HEK293 (cell line): ENCODE measurements around the gene STK32C.

Experiments used
- CTCF ChIA-PET: fragments of 350-600 bp; formaldehyde crosslinking; extraction: SDS; loops from one replicate; lab custom pipeline; 2021; ENCODE audit warnings: antibody characterized with exemption; lab: Yijun Ruan, JAX
- POLR2A ChIA-PET: fragments of 300-600 bp; formaldehyde crosslinking; extraction: SDS; loops from one replicate; lab custom pipeline; 2020; ENCODE audit warnings: antibody characterized with exemption, inconsistent platforms; lab: Yijun Ruan, JAX
- H3K27ac ChIP-seq: fragments of 200-500 bp; sonication (Bioruptor generic); 2 replicates; pipeline ENCODE4 v1.5.1; 2014; ENCODE audit warnings: low read depth, low read length, control low read depth, inconsistent platforms; ENCODE audit errors: extremely low read depth
- H3K36me3 ChIP-seq, 2 experiments: fragments of 200-500 bp in 1 of 2; sonication (Bioruptor generic) in 1 of 2; 1 replicate in 1 of 2; 2 replicates in 1 of 2; pipeline ENCODE4 v1.5.1; 2014 to 2017; ENCODE audit warnings: inconsistent platforms in 2 of 2, low read length in 2 of 2; ENCODE audit not compliant: control insufficient read depth in 2 of 2, insufficient read depth in 1 of 2
- H3K4me1 ChIP-seq: fragments of 200-500 bp; sonication (Bioruptor generic); 2 replicates; pipeline ENCODE4 v1.5.1; 2014; ENCODE audit warnings: mild to moderate bottlenecking, low read length, inconsistent platforms; ENCODE audit not compliant: control insufficient read depth, insufficient read depth
- H3K4me3 ChIP-seq: 2 replicates; pipeline ENCODE4 v1.5.1; 2011; ENCODE audit warnings: low read depth, mild to moderate bottlenecking, control low read depth, low read length, moderate library complexity
- H3K9me3 ChIP-seq: fragments of 200-500 bp; sonication (Bioruptor generic); 2 replicates; pipeline ENCODE4 v1.5.1; 2014; ENCODE audit warnings: low read depth, low read length, inconsistent platforms; ENCODE audit not compliant: control insufficient read depth, insufficient read depth
- GLI4 ChIP-seq: fragments of 450-650 bp; formaldehyde crosslinking; IDR thresholded peaks from 2 replicates; pipeline ENCODE4 v1.5.1; 2016; ENCODE audit warnings: missing biosample characterization, missing genetic modification characterization
- KLF1 ChIP-seq: fragments of 450-650 bp; formaldehyde crosslinking; IDR thresholded peaks from 2 replicates; pipeline ENCODE4 v1.5.1; 2016; ENCODE audit warnings: missing biosample characterization, missing genetic modification characterization
- REPIN1 ChIP-seq: fragments of 450-650 bp; formaldehyde crosslinking; IDR thresholded peaks from 2 replicates; pipeline ENCODE4 v1.5.1; 2017; ENCODE audit warnings: missing biosample characterization, missing genetic modification characterization, low read depth
- SALL2 ChIP-seq: fragments of 450-650 bp; formaldehyde crosslinking; IDR thresholded peaks from 2 replicates; pipeline ENCODE4 v1.5.0; 2017; ENCODE audit warnings: missing biosample characterization, mild to moderate bottlenecking, missing genetic modification characterization, borderline replicate concordance
- ZNF114 ChIP-seq: fragments of 450-650 bp; formaldehyde crosslinking; IDR thresholded peaks from 2 replicates; pipeline ENCODE4 v1.5.0; 2017; ENCODE audit warnings: missing biosample characterization, missing genetic modification characterization
- ZNF175 ChIP-seq: fragments of 450-650 bp; formaldehyde crosslinking; IDR thresholded peaks from 2 replicates; pipeline ENCODE4 v1.5.1; 2016; ENCODE audit warnings: missing biosample characterization, missing genetic modification characterization
- ZNF19 ChIP-seq: fragments of 450-650 bp; formaldehyde crosslinking; IDR thresholded peaks from 2 replicates; pipeline ENCODE4; 2016; ENCODE audit warnings: missing biosample characterization, missing genetic modification characterization, low read depth
- ZNF223 ChIP-seq: fragments of 450-650 bp; formaldehyde crosslinking; IDR thresholded peaks from 2 replicates; pipeline ENCODE4 v1.5.1; 2016; ENCODE audit warnings: missing biosample characterization, missing genetic modification characterization
- ZNF23 ChIP-seq: fragments of 450-650 bp; formaldehyde crosslinking; IDR thresholded peaks from 2 replicates; pipeline ENCODE4 v1.5.1; 2016; ENCODE audit warnings: missing biosample characterization, missing genetic modification characterization, borderline replicate concordance
- ZNF292 ChIP-seq: fragments of 450-650 bp; formaldehyde crosslinking; IDR thresholded peaks from 2 replicates; pipeline ENCODE4 v1.5.1; 2016; ENCODE audit warnings: low read depth, missing biosample characterization, missing genetic modification characterization, borderline replicate concordance
- ZNF324 ChIP-seq: fragments of 450-650 bp; formaldehyde crosslinking; IDR thresholded peaks from 2 replicates; pipeline ENCODE4 v1.5.1; 2016; ENCODE audit warnings: missing biosample characterization, missing genetic modification characterization
- ZNF335 ChIP-seq: fragments of 450-650 bp; formaldehyde crosslinking; conservative IDR thresholded peaks from 2 replicates; pipeline ENCODE4 v1.5.1; 2016; ENCODE audit warnings: missing biosample characterization, missing genetic modification characterization
- ZNF341 ChIP-seq: fragments of 450-650 bp; formaldehyde crosslinking; IDR thresholded peaks from 2 replicates; pipeline ENCODE4; 2016; ENCODE audit warnings: low read depth, missing biosample characterization, missing genetic modification characterization
- ZNF404 ChIP-seq: fragments of 450-650 bp; formaldehyde crosslinking; IDR thresholded peaks from 2 replicates; pipeline ENCODE4 v1.5.1; 2017; ENCODE audit warnings: missing biosample characterization, missing genetic modification characterization
- ZNF510 ChIP-seq: fragments of 450-650 bp; formaldehyde crosslinking; IDR thresholded peaks from 2 replicates; pipeline ENCODE4 v1.5.1; 2018; ENCODE audit warnings: mild to moderate bottlenecking, missing genetic modification characterization, missing biosample characterization; ENCODE audit not compliant: insufficient replicate concordance
- ZNF544 ChIP-seq: fragments of 450-650 bp; formaldehyde crosslinking; IDR thresholded peaks from 2 replicates; pipeline ENCODE4 v1.5.0; 2017; ENCODE audit warnings: missing biosample characterization, missing genetic modification characterization
- ZNF623 ChIP-seq: fragments of 450-650 bp; formaldehyde crosslinking; IDR thresholded peaks from 2 replicates; pipeline ENCODE4 v1.5.1; 2016; ENCODE audit warnings: missing biosample characterization, missing genetic modification characterization
- ZNF629 ChIP-seq: fragments of 450-650 bp; formaldehyde crosslinking; IDR thresholded peaks from 2 replicates; pipeline ENCODE4 v1.5.1; 2017; ENCODE audit warnings: missing biosample characterization, missing genetic modification characterization
- ZNF76 ChIP-seq: fragments of 450-650 bp; formaldehyde crosslinking; IDR thresholded peaks from 2 replicates; pipeline ENCODE4; 2016; ENCODE audit warnings: low read depth, missing biosample characterization, missing genetic modification characterization, borderline replicate concordance
- ZNF830 ChIP-seq: fragments of 450-650 bp; IDR thresholded peaks from 2 replicates; pipeline ENCODE4 v1.5.0; 2018; ENCODE audit warnings: missing biosample characterization, missing genetic modification characterization, low read depth, mild to moderate bottlenecking, moderate library complexity
- TF ChIP-seq, protein P1 (sequence below): fragments of 450-650 bp; formaldehyde crosslinking; IDR thresholded peaks from 2 replicates; pipeline ENCODE4 v1.5.1; 2016; ENCODE audit warnings: missing biosample characterization, missing genetic modification characterization
- TF ChIP-seq, protein P2 (sequence below): fragments of 450-650 bp; formaldehyde crosslinking; IDR thresholded peaks from 2 replicates; pipeline ENCODE4 v1.5.1; 2016; ENCODE audit warnings: missing biosample characterization, missing genetic modification characterization
- TF ChIP-seq, protein P3 (sequence below): fragments of 450-650 bp; formaldehyde crosslinking; IDR thresholded peaks from 2 replicates; pipeline ENCODE4 v1.5.1; 2016; ENCODE audit warnings: missing biosample characterization, missing genetic modification characterization
- TF ChIP-seq, protein P4 (sequence below): fragments of 450-650 bp; formaldehyde crosslinking; IDR thresholded peaks from 2 replicates; pipeline ENCODE4 v1.5.1; 2017; ENCODE audit warnings: missing biosample characterization, missing genetic modification characterization

STK32C gene

DNA sequence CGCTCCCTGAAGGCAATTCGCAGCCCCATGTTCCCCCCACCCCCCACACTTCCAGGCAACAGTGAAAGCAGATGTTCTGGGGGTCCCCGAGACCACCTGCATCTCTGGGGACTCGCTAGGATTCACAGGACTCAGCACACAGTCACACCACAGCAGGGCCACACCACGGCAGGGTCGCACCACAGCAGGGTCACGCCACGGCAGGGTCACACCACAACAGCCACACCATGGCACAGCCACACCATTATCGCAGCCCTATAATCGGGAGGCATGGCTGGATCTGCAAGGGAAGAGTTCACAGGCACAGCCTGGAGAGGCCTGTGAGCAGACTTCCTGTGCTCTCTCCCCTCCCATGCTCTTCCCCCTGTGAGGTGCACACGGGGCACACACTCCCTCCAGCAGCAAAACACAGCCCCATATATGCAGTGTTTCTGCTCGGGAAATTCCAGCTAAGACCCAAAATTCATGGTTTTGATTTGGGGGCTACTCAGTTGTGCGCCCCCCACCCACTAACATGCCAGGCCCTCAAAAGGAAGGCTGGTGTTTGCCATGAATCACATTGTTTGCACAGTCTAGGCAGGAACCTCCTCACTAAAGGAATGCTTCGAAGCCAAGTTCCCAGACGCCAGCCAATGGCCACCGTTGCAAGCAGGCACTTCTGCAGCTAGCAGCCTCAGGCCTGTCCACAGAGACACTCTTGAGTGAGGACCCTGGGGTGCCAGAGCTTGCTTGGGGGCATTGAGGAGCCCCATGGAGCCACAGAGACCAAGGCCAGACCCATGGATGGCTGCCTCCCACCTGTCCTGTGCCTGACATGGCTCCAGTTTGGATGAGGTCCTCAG is 128.0 kb downstream of the STK32C start:
- POLR2A ChIA-PET = no interaction called here
- H3K9me3 ChIP-seq = no peaks in the 10 kb centered on the region
- H3K36me3 ChIP-seq = no peaks in the 10 kb centered on the region
- no peak overlapping the region for H3K4me3 ChIP-seq
- H3K4me1 ChIP-seq = no peaks in the 10 kb centered on the region
- CTCF ChIA-PET = no interaction called here
- no peak overlapping the region for H3K27ac ChIP-seq
- TF ChIP-seq ZNF23 (tag by site-specific recombination) = no peak
- no peak for TF ChIP-seq ZNF175
- TF ChIP-seq ZNF335 (tag by site-specific recombination) = no peak
- TF ChIP-seq ZNF544 (tag by site-specific recombination) = no peak
- no peak for TF ChIP-seq ZNF341
- TF ChIP-seq REPIN1 (tag by site-specific recombination) = no peak
- no peak for TF ChIP-seq ZNF404 (tag by site-specific recombination)
- TF ChIP-seq, protein P1, sequence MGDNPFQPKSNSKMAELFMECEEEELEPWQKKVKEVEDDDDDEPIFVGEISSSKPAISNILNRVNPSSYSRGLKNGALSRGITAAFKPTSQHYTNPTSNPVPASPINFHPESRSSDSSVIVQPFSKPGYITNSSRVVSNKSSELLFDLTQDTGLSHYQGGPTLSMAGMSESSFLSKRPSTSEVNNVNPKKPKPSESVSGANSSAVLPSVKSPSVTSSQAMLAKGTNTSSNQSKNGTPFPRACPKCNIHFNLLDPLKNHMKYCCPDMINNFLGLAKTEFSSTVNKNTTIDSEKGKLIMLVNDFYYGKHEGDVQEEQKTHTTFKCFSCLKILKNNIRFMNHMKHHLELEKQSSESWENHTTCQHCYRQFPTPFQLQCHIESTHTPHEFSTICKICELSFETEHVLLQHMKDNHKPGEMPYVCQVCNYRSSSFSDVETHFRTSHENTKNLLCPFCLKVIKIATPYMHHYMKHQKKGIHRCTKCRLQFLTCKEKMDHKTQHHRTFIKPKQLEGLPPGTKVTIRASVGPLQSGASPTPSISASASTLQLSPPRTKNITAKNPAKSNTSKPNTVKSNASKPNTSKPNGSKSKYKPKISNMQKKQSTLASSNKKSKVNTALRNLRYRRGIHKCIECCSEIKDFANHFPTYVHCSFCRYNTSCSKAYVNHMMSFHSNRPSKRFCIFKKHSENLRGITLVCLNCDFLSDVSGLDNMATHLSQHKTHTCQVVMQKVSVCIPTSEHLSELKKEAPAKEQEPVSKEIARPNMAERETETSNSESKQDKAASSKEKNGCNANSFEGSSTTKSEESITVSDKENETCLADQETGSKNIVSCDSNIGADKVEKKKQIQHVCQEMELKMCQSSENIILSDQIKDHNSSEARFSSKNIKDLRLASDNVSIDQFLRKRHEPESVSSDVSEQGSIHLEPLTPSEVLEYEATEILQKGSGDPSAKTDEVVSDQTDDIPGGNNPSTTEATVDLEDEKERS (tag by site-specific recombination) = no peak
- TF ChIP-seq ZNF324 (tag by site-specific recombination) = no peak
- no peak for TF ChIP-seq ZNF19 (tag by site-specific recombination)
- TF ChIP-seq ZNF510 = no peak
- TF ChIP-seq KLF1 (tag by site-specific recombination) = no peak
- no peak for TF ChIP-seq GLI4 (tag by site-specific recombination)
- TF ChIP-seq ZNF623 (tag by site-specific recombination) = no peak
- no peak for TF ChIP-seq ZNF114 (tag by site-specific recombination)
- TF ChIP-seq SALL2 (tag by site-specific recombination) = no peak
- TF ChIP-seq ZNF76 = no peak
- no peak for TF ChIP-seq ZNF292 (tag by site-specific recombination)
- TF ChIP-seq ZNF830 = no peak
- TF ChIP-seq ZNF629 (tag by site-specific recombination) = no peak

DNA sequence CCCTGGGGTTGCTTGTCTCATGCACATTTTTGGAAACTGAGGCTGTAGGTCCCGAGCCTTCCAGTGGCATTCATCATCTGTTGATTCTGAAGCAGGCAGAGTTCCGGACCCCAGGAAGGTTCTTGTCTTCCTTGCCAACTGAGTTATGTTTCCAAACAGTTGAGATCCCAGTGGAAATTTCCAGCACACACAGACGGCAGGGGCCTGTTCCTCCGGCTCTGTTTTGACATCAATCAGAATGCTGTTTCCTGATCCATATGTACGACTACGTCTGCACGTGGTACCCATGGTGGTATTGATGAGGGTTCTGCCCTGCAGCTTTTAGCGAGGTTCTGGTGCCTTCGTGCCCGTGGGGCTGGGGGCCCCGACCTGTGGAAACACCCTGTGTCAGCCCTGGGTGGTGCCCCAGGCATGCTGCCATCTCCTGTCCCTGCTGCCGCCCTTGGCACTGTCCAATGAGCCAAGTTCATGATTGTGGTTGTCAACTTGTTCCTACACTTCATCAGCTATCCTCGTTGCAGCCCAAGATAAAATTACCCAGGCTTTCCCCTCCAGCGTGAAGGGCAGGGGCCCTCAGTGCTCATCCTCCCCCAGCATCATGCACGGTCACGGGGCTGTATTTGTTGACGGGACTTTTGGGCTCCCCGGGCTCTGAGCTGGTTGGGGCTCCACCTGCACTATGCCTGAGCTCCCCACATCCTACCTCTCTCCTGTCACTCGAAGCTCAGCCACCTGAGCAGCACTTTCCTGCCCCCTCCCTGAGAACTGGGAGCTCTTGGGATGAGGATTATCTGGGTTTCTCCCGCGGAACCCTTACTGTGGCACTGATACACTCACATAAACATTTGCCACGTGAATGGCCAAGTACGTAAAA is 128.8 kb downstream of the STK32C start:
- Histone ChIP-seq H3K9me3 (no peaks in the 10 kb centered on the region), H3K27ac (no peak overlapping the region), H3K4me1 (no peaks in the 10 kb centered on the region), H3K4me3 (no peak overlapping the region), H3K36me3 (no peaks in the 10 kb centered on the region)
- POLR2A ChIA-PET = no interaction called here
- CTCF ChIA-PET = no interaction called here
- TF ChIP-seq, protein P2, sequence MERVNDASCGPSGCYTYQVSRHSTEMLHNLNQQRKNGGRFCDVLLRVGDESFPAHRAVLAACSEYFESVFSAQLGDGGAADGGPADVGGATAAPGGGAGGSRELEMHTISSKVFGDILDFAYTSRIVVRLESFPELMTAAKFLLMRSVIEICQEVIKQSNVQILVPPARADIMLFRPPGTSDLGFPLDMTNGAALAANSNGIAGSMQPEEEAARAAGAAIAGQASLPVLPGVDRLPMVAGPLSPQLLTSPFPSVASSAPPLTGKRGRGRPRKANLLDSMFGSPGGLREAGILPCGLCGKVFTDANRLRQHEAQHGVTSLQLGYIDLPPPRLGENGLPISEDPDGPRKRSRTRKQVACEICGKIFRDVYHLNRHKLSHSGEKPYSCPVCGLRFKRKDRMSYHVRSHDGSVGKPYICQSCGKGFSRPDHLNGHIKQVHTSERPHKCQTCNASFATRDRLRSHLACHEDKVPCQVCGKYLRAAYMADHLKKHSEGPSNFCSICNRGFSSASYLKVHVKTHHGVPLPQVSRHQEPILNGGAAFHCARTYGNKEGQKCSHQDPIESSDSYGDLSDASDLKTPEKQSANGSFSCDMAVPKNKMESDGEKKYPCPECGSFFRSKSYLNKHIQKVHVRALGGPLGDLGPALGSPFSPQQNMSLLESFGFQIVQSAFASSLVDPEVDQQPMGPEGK (tag by site-specific recombination) = no peak
- no peak for TF ChIP-seq ZNF223 (tag by site-specific recombination)
- TF ChIP-seq, protein P3, sequence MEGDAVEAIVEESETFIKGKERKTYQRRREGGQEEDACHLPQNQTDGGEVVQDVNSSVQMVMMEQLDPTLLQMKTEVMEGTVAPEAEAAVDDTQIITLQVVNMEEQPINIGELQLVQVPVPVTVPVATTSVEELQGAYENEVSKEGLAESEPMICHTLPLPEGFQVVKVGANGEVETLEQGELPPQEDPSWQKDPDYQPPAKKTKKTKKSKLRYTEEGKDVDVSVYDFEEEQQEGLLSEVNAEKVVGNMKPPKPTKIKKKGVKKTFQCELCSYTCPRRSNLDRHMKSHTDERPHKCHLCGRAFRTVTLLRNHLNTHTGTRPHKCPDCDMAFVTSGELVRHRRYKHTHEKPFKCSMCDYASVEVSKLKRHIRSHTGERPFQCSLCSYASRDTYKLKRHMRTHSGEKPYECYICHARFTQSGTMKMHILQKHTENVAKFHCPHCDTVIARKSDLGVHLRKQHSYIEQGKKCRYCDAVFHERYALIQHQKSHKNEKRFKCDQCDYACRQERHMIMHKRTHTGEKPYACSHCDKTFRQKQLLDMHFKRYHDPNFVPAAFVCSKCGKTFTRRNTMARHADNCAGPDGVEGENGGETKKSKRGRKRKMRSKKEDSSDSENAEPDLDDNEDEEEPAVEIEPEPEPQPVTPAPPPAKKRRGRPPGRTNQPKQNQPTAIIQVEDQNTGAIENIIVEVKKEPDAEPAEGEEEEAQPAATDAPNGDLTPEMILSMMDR = no peak
- TF ChIP-seq, protein P4, sequence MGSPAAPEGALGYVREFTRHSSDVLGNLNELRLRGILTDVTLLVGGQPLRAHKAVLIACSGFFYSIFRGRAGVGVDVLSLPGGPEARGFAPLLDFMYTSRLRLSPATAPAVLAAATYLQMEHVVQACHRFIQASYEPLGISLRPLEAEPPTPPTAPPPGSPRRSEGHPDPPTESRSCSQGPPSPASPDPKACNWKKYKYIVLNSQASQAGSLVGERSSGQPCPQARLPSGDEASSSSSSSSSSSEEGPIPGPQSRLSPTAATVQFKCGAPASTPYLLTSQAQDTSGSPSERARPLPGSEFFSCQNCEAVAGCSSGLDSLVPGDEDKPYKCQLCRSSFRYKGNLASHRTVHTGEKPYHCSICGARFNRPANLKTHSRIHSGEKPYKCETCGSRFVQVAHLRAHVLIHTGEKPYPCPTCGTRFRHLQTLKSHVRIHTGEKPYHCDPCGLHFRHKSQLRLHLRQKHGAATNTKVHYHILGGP (tag by site-specific recombination) = no peak
